ENCODE results near the gene RTN4RL1. TPM values are rescaled to one million over a fixed set of nuclear protein-coding genes. Genes with fewer than 3 reads are reported as not detected.

RTN4RL1 gene
- total and polyA plus RNA-seq, 2 of the 13 experiments (the other 11 are each of a cell fraction or from before 2014, with no cell fraction given), result 0.01 TPM; not detected in 1

GRCh38 chr17:1959871-1960544, 65.1 kb downstream of the RTN4RL1 start (continued):
- TF ChIP-seq FOXP4 (CRISPR knock-in tag; IDR thresholded peaks at IDR 0.05) (no peak), ZNF800 (CRISPR knock-in tag; IDR thresholded peaks at IDR 0.05) (no peak), ZBED4 (CRISPR knock-in tag; IDR thresholded peaks at IDR 0.05; ENCODE audit: borderline replicate concordance) (no peak)

Data from HepG2 (cell line).